OCI-M1 (cell line): ENCODE results near the gene CAST.

Experiments
- DNase-seq: peaks from one replicate; lab custom pipeline; 2025; lab: John Stamatoyannopoulos, UW

CAST gene

GRCh38 chr5:96648023-96648422 lies 14.2 kb upstream of the CAST start:
- DNase-seq, result no peak

GRCh38 chr5:96648593-96648992 lies 13.6 kb upstream of the CAST start:
- DNase-seq, result no peak

GRCh38 chr5:96649251-96649662 lies 12.9 kb upstream of the CAST start:
- DNase-seq, result no peak

GRCh38 chr5:96649681-96650540 lies 12.3 kb upstream of the CAST start:
- DNase-seq, result no peak

GRCh38 chr5:96651047-96651446 lies 11.1 kb upstream of the CAST start:
- no peak for DNase-seq

GRCh38 chr5:96651948-96652753 lies 10.0 kb upstream of the CAST start:
- DNase-seq, result peak; percentile 35

- no peak for DNase-seq
These were observed 9.3 kb upstream of the CAST start for GRCh38 chr5:96652769-96653454.

- DNase-seq, result no peak
These were observed 8.0 kb upstream of the CAST start for GRCh38 chr5:96654209-96654608.

- DNase-seq, result no peak
These were observed 7.1 kb upstream of the CAST start for GRCh38 chr5:96655085-96655484.

- no peak for DNase-seq
These were observed 6.7 kb upstream of the CAST start for GRCh38 chr5:96655506-96655905.

GRCh38 chr5:96657068-96657467 lies 5.1 kb upstream of the CAST start:
- peak; percentile 91 for DNase-seq

- DNase-seq, result no peak
These were observed 3.9 kb upstream of the CAST start for GRCh38 chr5:96658272-96658671.

GRCh38 chr5:96659170-96659569 lies 3.0 kb upstream of the CAST start:
- DNase-seq, result no peak

GRCh38 chr5:96660971-96661854 lies 963 bp upstream of the CAST start:
- peak; percentile 82 for DNase-seq

- no peak for DNase-seq
These were observed 746 bp downstream of the CAST start for GRCh38 chr5:96662725-96663518.

GRCh38 chr5:96663608-96664007 lies 1.4 kb downstream of the CAST start:
- DNase-seq, result no peak

GRCh38 chr5:96664669-96665068 lies 2.5 kb downstream of the CAST start:
- peak; percentile 81 for DNase-seq

- no peak for DNase-seq
These were observed 6.5 kb downstream of the CAST start for GRCh38 chr5:96668725-96669124.

GRCh38 chr5:96669909-96670308 lies 7.7 kb downstream of the CAST start:
- no peak for DNase-seq

GRCh38 chr5:96671441-96671840 lies 9.3 kb downstream of the CAST start:
- no peak for DNase-seq

- no peak for DNase-seq
These were observed 11.0 kb downstream of the CAST start for GRCh38 chr5:96673127-96673526.
